PC-3 (cell line): ENCODE measurements around the gene SIVA1.

Experiments
- EZH2 ChIP-seq: fragments of 300-600 bp; sonication (generic); IDR thresholded peaks from one replicate; pipeline ENCODE4 v1.6.1; 2017; ENCODE audit warnings: antibody characterized with exemption, mild to moderate bottlenecking, low read length; ENCODE audit not compliant: unreplicated experiment
- EZH2phosphoT487 ChIP-seq: fragments of 300-600 bp; sonication (generic); IDR thresholded peaks from 2 replicates; pipeline ENCODE4 v1.6.1; 2018; ENCODE audit warnings: mild to moderate bottlenecking, antibody characterized with exemption, low read length, borderline replicate concordance
- TF ChIP-seq, protein P1 (sequence below): fragments of 300-600 bp; sonication (generic); conservative IDR thresholded peaks from 2 replicates; pipeline ENCODE4 v1.5.1; 2017; ENCODE audit warnings: antibody characterized with exemption, low read depth, mild to moderate bottlenecking, low read length

DNA sequence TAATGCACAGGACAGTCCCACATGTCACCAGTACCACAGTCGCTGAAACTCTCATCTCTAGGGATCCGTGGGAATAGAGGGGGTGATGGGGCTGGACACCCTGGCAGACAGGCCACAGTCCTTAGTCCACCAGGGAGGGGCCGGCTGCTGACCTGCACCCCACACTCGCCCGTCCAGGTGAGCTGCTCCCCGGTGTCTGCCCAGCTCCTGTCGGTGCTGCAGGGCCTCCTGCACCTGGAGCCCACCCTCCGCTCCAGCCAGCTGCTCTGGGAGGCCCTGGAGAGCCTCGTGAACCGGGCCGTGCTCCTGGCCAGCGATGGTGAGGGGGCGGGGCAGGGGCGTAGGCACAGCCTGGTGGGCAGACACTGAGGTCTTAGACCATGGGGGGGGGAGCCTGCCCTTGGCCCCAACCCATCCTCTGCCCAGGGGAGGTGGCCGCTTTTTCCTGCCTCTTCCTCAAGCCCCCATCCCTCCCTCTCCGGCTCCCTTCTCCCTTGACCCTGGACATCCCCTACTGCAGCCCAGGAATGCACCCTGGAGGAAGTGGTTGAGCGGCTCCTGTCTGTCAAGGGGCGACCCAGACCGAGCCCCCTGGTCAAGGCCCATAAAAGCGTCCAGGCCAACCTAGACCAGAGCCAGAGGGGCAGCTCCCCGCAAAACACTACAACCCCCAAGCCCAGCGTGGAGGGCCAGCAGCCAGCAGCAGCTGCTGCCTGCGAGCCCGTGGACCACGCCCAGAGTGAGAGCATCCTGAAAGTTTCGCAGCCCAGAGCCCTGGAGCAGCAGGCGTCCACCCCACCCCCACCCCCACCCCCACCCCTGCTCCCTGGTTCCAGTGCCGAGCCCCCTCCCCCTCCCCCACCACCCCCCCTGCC lies 46.0 kb upstream of the SIVA1 start:
- TF ChIP-seq, protein P1, sequence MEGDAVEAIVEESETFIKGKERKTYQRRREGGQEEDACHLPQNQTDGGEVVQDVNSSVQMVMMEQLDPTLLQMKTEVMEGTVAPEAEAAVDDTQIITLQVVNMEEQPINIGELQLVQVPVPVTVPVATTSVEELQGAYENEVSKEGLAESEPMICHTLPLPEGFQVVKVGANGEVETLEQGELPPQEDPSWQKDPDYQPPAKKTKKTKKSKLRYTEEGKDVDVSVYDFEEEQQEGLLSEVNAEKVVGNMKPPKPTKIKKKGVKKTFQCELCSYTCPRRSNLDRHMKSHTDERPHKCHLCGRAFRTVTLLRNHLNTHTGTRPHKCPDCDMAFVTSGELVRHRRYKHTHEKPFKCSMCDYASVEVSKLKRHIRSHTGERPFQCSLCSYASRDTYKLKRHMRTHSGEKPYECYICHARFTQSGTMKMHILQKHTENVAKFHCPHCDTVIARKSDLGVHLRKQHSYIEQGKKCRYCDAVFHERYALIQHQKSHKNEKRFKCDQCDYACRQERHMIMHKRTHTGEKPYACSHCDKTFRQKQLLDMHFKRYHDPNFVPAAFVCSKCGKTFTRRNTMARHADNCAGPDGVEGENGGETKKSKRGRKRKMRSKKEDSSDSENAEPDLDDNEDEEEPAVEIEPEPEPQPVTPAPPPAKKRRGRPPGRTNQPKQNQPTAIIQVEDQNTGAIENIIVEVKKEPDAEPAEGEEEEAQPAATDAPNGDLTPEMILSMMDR: no peak
- TF ChIP-seq EZH2 (no peak), EZH2phosphoT487 (no peak)
